Measurements from ENCODE around the gene SMS. TPM values are rescaled to one million over a fixed set of nuclear protein-coding genes. Genes with fewer than 3 reads are reported as not detected.

Gene SMS
- total RNA-seq = 194 and 324 TPM in 2 replicates

DNA sequence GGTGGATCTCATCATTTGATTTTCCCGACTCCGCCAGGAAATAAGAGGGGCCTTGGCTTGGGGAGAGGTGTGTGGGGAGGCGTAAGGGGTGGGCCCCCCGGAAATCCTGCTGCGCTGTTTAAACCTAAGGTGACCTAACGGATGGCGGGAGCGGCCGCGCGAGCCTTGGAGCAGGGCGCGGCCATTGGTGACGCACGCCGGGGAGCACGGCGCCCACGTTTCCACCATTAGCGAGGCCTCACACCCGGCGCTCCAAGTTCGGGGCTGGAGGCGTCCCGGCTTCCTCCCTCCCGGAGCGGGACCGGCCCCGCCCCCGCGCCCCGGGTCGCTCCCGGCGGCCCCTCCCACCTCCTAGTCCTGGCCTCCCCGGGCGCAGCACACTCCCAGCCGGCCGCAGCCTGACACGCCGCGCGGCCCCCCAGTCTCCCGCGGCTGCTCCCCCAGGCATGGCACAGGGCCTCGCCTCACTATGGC lies at the start of gene SMS:
Gene SMS, plus strand, starts transcription at position 354 of the 474 bp plus-strand sequence. Its CDS starts 116 bp downstream, at position 470.

DNA sequence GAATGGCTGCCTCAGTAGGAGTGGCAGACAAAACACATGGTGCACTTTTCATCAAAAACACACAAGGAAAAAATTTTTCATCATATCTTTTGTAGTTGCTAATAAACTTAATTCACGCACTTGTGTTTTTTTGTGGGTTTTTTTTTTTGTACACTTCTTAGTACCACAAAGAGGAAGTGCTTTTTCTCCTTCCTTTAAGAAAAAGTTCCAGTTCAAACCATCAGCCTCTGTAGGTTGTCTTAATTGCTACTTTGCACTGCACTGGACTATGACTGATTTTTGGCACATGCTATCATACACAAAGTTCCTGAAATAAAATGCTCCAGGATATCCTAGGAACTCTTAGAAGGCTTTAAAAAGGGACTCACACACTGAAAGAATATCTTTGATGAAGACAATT lies 91.6 kb downstream of the SMS start, which contains the start of gene PHEX:
Gene PHEX, plus strand, starts transcription at position 242 of the 400 bp plus-strand sequence. CDS start 681 bp downstream, outside the sequence.

Other genes with a start within 250 kb of the SMS start
- gene SMPX, start 182.6 kb upstream of the SMS start, total RNA-seq = not detected in 2 replicates
- gene MBTPS2, start 101.1 kb upstream of the SMS start, total RNA-seq = 9.4 and 16.3 TPM in 2 replicates
- gene YY2, start 84.7 kb upstream of the SMS start, total RNA-seq = 2.5 and 2.8 TPM in 2 replicates
- 2.8 and 3.2 TPM in 2 replicates for gene PHEX, start 91.6 kb downstream of the SMS start, total RNA-seq